ENCODE data around the gene LIPC. TPM values are rescaled to one million over a fixed set of nuclear protein-coding genes. Genes with fewer than 3 reads are reported as not detected.

The LIPC gene
- total and polyA plus RNA-seq, 2 of the 4 experiments (the other 2 are of a cell fraction), result 0.07 TPM; not detected in 1

- no peak overlapping the region for H3K14ac ChIP-seq (replicated peaks; ENCODE audit: low read depth, low read length)
- intact Hi-C loops (cut with micrococcal nuclease), result no loop called here
- no peak overlapping the region for H4K5ac ChIP-seq (ENCODE audit: low read depth, low read length)
- BruUV-seq (replicated peaks), result no TSS peak
- ATAC-seq (ENCODE audit: low read depth) (no peak), DNase-seq (no peak)
- H3K9ac ChIP-seq (ENCODE audit: low read depth, low read length), result no peak overlapping the region
- H3K9me1 ChIP-seq (ENCODE audit: insufficient read depth, low read length), result no peaks in the 10 kb centered on the region
- TF ChIP-seq MAFK (IDR thresholded peaks at IDR 0.05; ENCODE audit: low read depth, low read length) (no peak), USF2 (IDR thresholded peaks at IDR 0.05; ENCODE audit: low read depth, low read length) (no peak), FOS (IDR thresholded peaks at IDR 0.05; ENCODE audit: low read depth, low read length) (no peak), POLR2A (IDR thresholded peaks at IDR 0.05; ENCODE audit: low read depth, low read length) (no peak), CEBPB (IDR thresholded peaks at IDR 0.05; ENCODE audit: low read depth, low read length) (no peak), RAD21 (IDR thresholded peaks at IDR 0.05; ENCODE audit: low read length) (no peak), CTCF (conservative IDR thresholded peaks at IDR 0.05; ENCODE audit: low read depth, low read length) (no peak), CHD1 (IDR thresholded peaks at IDR 0.05; ENCODE audit: low read depth, low read length) (no peak), RCOR1 (IDR thresholded peaks at IDR 0.05; ENCODE audit: insufficient replicate concordance, low read length) (no peak), SMC3 (IDR thresholded peaks at IDR 0.05; ENCODE audit: low read depth, low read length) (no peak), NFE2L2 (IDR thresholded peaks at IDR 0.05; ENCODE audit: low read depth, low read length) (no peak), BHLHE40 (IDR thresholded peaks at IDR 0.05; ENCODE audit: low read depth, low read length) (no peak), MXI1 (IDR thresholded peaks at IDR 0.05; ENCODE audit: borderline replicate concordance, low read depth, low read length) (no peak), MAZ (IDR thresholded peaks at IDR 0.05; ENCODE audit: borderline replicate concordance, low read depth, low read length) (no peak), RFX5 (IDR thresholded peaks at IDR 0.05; ENCODE audit: low read depth, low read length) (no peak)
- TF ChIP-seq, protein P1, sequence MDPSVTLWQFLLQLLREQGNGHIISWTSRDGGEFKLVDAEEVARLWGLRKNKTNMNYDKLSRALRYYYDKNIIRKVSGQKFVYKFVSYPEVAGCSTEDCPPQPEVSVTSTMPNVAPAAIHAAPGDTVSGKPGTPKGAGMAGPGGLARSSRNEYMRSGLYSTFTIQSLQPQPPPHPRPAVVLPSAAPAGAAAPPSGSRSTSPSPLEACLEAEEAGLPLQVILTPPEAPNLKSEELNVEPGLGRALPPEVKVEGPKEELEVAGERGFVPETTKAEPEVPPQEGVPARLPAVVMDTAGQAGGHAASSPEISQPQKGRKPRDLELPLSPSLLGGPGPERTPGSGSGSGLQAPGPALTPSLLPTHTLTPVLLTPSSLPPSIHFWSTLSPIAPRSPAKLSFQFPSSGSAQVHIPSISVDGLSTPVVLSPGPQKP (IDR thresholded peaks at IDR 0.05; ENCODE audit: borderline replicate concordance, low read depth, low read length), result no peak
- H3K36me3 ChIP-seq (ENCODE audit: control insufficient read depth, insufficient read depth, low read length), result no peaks in the 10 kb centered on the region
- no peak overlapping the region for H2BK20ac ChIP-seq (ENCODE audit: low read depth, low read length)
- no peak overlapping the region for H3K18ac ChIP-seq (ENCODE audit: low read depth, low read length)
- no peak overlapping the region for H3K4me3 ChIP-seq (ENCODE audit: insufficient read depth, low read depth, low read length)
- no peak overlapping the region for H2AFZ ChIP-seq (replicated peaks; ENCODE audit: low read length, poor library complexity)
- no peaks in the 10 kb centered on the region for H4K20me1 ChIP-seq (ENCODE audit: insufficient read depth, low read length)
- H3K23ac ChIP-seq (ENCODE audit: low read depth, low read length), result no peak overlapping the region
- in situ Hi-C loops (cut with MboI; ENCODE audit: low sequenced_read_pairs), result no loop called here
- no peak overlapping the region for H3K56ac ChIP-seq (ENCODE audit: extremely low read depth, insufficient read depth, low read length)
- no peak overlapping the region for H2AK9ac ChIP-seq (replicated peaks; ENCODE audit: low read depth, low read length, poor library complexity)
- peaks cover 3% of the 10 kb centered on the region; the same call in 1 of the 2 replicates for H3K27me3 ChIP-seq (ENCODE audit: control insufficient read depth, insufficient read depth, low read length)
- ChIA-PET POLR2A (ENCODE audit: unreplicated experiment) (no interaction called here), CTCF (interaction anchor here (1.1 kb wide), 1 partner anchor 334 kb away, joined by 3 read pairs; no protein-coding TSS in a partner anchor)
- no peak overlapping the region for H4K91ac ChIP-seq (ENCODE audit: insufficient read depth, low read depth, low read length)
- H2AK5ac ChIP-seq (ENCODE audit: low read depth, low read length), result no peak overlapping the region
- H4K8ac ChIP-seq (ENCODE audit: low read depth in 2 of 2, low read length in 2 of 2), result no peak overlapping the region
- H3K4me2 ChIP-seq (ENCODE audit: low read depth, low read length), result no peak overlapping the region
- peaks cover 3% of the 10 kb centered on the region; the same call in 1 of the 2 replicates for H3K9me3 ChIP-seq (ENCODE audit: control insufficient read depth, insufficient read depth, low read length)
- no peak overlapping the region for H3K4ac ChIP-seq (ENCODE audit: low read depth, low read length)
- no peaks in the 10 kb centered on the region for H3K79me1 ChIP-seq (ENCODE audit: low read depth in 1 of 2, low read length in 2 of 2)
- WGBS, 2 experiments (ENCODE audit: extremely low coverage in 2 of 2, insufficient read length in 1 of 2), result no CpG with 5 or more reads among the region's 4 CpGs
- no peak overlapping the region for H2BK5ac ChIP-seq (ENCODE audit: low read depth, low read length, poor library complexity, severe bottlenecking)
- no peak overlapping the region for H3K27ac ChIP-seq (ENCODE audit: insufficient read depth, low read length)
- H3K4me1 ChIP-seq (ENCODE audit: control insufficient read depth, insufficient read depth, low read length), result no peaks in the 10 kb centered on the region
- dilution Hi-C loops (cut with HindIII; ENCODE audit: low sequenced_read_pairs, unreplicated experiment), result no loop called here
- no peak overlapping the region for H2BK15ac ChIP-seq (ENCODE audit: low read depth, low read length)
- H2BK120ac ChIP-seq (ENCODE audit: low read depth, low read length), result no peak overlapping the region
Observed at GRCh38 chr15:58565619-58566018, 133.8 kb downstream of the LIPC start.

Measured in IMR-90 (cell line).